Gastrocnemius medialis (tissue), 4 donors: ENCODE measurements around the gene RPS29. TPM values are rescaled to one million over a fixed set of nuclear protein-coding genes. Genes with fewer than 3 reads are reported as not detected.

Experiments
- ATAC-seq, 2 donors: fragments of 150-250 bp; one replicate each; pipeline ENCODE4 v1.9.1; 2016
- DNase-seq, 2 donors: peaks; one replicate each; pipeline ENCODE4 v3.0.0-alpha.2; 2019
- H3K27ac ChIP-seq, 4 donors: fragments of 200-600 bp; sonication (generic); 1 replicate in 1 of 4; 2 replicates in 3 of 4; pipeline ENCODE4 v1.5.1; 2016 to 2018; ENCODE audit warnings: mild to moderate bottlenecking in 2 of 4, moderate library complexity in 1 of 4
- H3K27me3 ChIP-seq, 3 donors: fragments of 200-600 bp; sonication (generic) in 2 of 3; 1 replicate in 1 of 3; 2 replicates in 2 of 3; pipeline versions ENCODE4 v1.5.1 to v1.6.0; 2016 to 2019; ENCODE audit warnings: mild to moderate bottlenecking in 1 of 3, moderate library complexity in 1 of 3
- H3K36me3 ChIP-seq, 2 donors: fragments of 200-600 bp; sonication (generic) in 1 of 2; one replicate each; pipeline ENCODE4 v1.5.1; 2017 to 2018
- H3K4me1 ChIP-seq, 2 donors: fragments of 200-600 bp; sonication (generic) in 1 of 2; one replicate each; pipeline ENCODE4 v1.5.1; 2016 to 2017; ENCODE audit warnings: mild to moderate bottlenecking in 2 of 2
- H3K4me3 ChIP-seq, 4 donors: fragments of 200-600 bp; sonication (generic) in 3 of 4; 1 replicate in 1 of 4; 2 replicates in 3 of 4; pipeline ENCODE4 v1.5.1; 2016 to 2019; ENCODE audit warnings: mild to moderate bottlenecking in 2 of 4
- H3K9me3 ChIP-seq, 3 donors: fragments of 200-600 bp; sonication (generic) in 2 of 3; 1 replicate in 1 of 3; 2 replicates in 2 of 3; pipeline ENCODE4 v1.5.1; 2016 to 2019
- POLR2A ChIP-seq, 2 donors: fragments of 450-650 bp; IDR thresholded peaks; one replicate each; pipeline ENCODE4 v1.6.1; 2017; ENCODE audit warnings: antibody characterized with exemption in 2 of 2, mild to moderate bottlenecking in 2 of 2, moderate library complexity in 2 of 2
- in situ Hi-C, 4 donors: fragments of 200-750 bp; cut with MboI; loops; one replicate each; pipeline versions ENCODE4 v1.15.0 to v1.8.0; 2017; ENCODE audit warnings: low sequenced_read_pairs in 4 of 4
- intact Hi-C: fragments of 100-400 bp; cut with DNase I; formaldehyde crosslinking; loops from one replicate; pipeline ENCODE4 v1.15.1; 2023; ENCODE audit warnings: low total_unique reads
- total RNA-seq, 4 donors: library from RNA; depleted of rRNA; stranded (reverse); fragments of >200 nt; gene quantifications; one replicate each; pipeline versions ENCODE4 v1.1.0 to v1.2.3, GENCODE V29; 2016
- TF ChIP-seq, protein P1 (sequence below), 5 experiments: fragments of 450-650 bp in 3 of 5; fragments of 200-600 bp in 2 of 5; sonication (generic) in 2 of 5; IDR thresholded peaks in 4 of 5; conservative IDR thresholded peaks in 1 of 5; 1 replicate in 4 of 5; 2 replicates in 1 of 5; pipeline ENCODE4 v1.5.1; 2016 to 2019; ENCODE audit warnings: antibody characterized with exemption in 5 of 5, mild to moderate bottlenecking in 3 of 5, moderate library complexity in 3 of 5

RPS29 gene
- total RNA-seq, 4 donors from 2014 or later: 6,799 to 10,395 (median 8,793) TPM

DNA sequence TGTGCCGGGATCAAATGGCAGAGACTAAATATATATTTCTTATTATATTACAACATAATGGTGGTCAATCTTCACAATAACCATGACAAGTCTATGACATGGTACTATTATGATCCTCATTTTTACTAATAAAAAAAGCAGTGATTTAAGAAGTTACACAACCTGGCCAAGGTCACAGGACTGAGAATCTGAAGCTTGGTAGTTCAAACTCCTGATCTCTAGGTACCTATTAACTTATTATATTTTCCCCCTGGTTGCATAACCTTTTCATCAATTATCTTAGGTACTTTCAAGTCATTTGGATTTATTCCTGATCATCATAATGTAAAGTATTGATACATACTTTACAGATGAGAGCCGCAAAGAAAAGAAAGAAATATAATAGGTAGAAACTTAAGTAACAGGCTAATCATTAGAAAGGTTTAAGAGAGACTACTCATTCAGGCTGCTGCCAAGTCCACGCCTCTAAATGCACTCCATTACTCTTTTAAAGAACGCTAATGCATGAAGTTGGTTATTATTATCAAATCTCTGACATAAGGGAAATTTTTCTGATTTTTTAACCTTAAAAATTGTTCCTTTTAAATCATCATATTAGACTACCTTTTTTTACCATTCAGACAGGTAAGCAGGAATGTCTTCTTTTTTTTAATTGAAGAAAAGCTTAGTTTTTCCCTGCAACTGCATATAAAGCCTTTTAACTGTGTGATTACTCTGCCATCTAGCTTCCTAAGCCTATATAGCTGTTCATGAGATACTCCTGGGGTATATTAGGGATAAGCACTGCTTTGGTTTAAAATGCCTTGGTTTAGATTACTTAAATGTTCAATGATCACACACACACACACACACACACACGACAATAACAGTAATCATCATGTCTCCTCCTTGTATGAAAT lies 35.6 kb downstream of the RPS29 start:
- Histone ChIP-seq H3K27me3 (no peaks in the 10 kb centered on the region), H3K4me1 (no peaks in the 10 kb centered on the region), H3K36me3 (no peaks in the 10 kb centered on the region), H3K27ac (no peak overlapping the region), H3K4me3 (no peak overlapping the region), H3K9me3 (no peaks in the 10 kb centered on the region)
- in situ Hi-C loops: no loop called here
- no peak for TF ChIP-seq POLR2A (IDR thresholded peaks at IDR 0.05)
- TF ChIP-seq, protein P1, sequence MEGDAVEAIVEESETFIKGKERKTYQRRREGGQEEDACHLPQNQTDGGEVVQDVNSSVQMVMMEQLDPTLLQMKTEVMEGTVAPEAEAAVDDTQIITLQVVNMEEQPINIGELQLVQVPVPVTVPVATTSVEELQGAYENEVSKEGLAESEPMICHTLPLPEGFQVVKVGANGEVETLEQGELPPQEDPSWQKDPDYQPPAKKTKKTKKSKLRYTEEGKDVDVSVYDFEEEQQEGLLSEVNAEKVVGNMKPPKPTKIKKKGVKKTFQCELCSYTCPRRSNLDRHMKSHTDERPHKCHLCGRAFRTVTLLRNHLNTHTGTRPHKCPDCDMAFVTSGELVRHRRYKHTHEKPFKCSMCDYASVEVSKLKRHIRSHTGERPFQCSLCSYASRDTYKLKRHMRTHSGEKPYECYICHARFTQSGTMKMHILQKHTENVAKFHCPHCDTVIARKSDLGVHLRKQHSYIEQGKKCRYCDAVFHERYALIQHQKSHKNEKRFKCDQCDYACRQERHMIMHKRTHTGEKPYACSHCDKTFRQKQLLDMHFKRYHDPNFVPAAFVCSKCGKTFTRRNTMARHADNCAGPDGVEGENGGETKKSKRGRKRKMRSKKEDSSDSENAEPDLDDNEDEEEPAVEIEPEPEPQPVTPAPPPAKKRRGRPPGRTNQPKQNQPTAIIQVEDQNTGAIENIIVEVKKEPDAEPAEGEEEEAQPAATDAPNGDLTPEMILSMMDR (IDR thresholded peaks at IDR 0.05 in 4 of 5, conservative IDR thresholded peaks at IDR 0.05 in 1 of 5): no peak
- DNase-seq: no peak
- intact Hi-C loops: no loop called here
- ATAC-seq: no peak

DNA sequence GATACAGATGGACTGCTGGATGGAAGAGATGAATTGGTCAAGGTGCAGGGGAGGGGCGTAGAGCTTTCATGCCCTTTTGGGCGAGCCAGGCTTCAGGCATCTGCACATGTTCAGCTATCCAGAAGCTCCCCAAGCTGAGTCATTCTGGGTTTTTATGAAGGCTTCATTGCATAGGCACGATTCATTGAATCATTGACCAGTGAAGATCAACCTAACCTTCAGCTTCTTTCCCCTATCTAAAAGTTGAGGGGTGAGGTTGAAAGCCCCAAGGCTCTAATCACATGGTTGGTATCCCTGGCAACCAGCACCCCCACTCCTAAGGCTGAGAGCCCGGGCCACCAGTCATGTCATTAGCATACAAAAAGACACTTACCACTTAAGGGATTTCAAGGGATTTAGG lies 36.3 kb downstream of the RPS29 start:
- Histone ChIP-seq H3K9me3 (no peaks in the 10 kb centered on the region), H3K4me1 (no peaks in the 10 kb centered on the region), H3K4me3 (no peak overlapping the region), H3K36me3 (no peaks in the 10 kb centered on the region), H3K27ac (no peak overlapping the region), H3K27me3 (no peaks in the 10 kb centered on the region)
- intact Hi-C loops: no loop called here
- in situ Hi-C loops: no loop called here
- ATAC-seq (no peak), DNase-seq (no peak)
- TF ChIP-seq, protein P1 (IDR thresholded peaks at IDR 0.05 in 4 of 5, conservative IDR thresholded peaks at IDR 0.05 in 1 of 5): no peak
- no peak for TF ChIP-seq POLR2A (IDR thresholded peaks at IDR 0.05)

DNA sequence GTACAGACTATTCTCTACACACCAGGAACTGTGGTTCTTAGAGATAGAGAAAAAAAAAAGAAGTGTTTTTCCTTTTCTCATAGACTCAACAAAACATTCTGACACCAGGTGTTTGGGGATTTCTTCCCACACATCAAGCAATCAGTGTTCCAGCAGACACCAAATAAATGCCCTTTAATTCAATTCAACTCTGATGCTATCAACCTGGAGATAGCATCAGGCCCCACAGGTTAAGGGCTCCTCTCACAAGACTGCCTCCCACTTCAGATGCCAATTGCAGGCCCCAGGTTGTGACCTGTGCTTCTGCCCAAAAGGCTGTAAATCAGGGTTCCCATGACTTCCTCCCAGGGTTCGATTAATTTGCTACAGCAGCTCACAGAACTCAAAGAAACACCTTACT lies 36.7 kb downstream of the RPS29 start:
- Histone ChIP-seq H3K27ac (no peak overlapping the region), H3K36me3 (no peaks in the 10 kb centered on the region), H3K9me3 (no peaks in the 10 kb centered on the region), H3K27me3 (no peaks in the 10 kb centered on the region), H3K4me3 (no peak overlapping the region), H3K4me1 (no peaks in the 10 kb centered on the region)
- ATAC-seq (no peak), DNase-seq (no peak)
- intact Hi-C loops: no loop called here
- in situ Hi-C loops: no loop called here
- TF ChIP-seq, protein P1 (IDR thresholded peaks at IDR 0.05 in 4 of 5, conservative IDR thresholded peaks at IDR 0.05 in 1 of 5): no peak
- no peak for TF ChIP-seq POLR2A (IDR thresholded peaks at IDR 0.05)

DNA sequence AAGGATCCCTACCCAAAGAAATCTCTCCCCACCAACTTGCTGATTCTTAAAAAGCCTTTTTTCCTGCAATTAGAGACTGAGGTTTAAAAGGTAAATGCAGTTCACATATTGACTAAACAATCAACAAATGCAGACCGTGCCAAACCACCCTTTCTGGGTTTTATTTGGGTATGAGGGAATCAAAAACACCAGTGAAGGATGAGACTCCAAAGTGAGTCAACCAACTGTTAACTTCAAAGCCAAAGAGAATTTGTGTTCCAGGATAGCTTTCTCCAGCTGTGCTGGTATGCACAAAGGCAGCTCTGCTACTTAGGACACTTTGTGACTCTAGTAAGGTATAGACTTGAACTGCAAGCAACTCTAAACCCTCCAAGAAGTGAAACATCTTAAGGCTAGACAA lies 39.4 kb downstream of the RPS29 start:
- Histone ChIP-seq H3K27ac (no peak overlapping the region), H3K4me3 (no peak overlapping the region), H3K27me3 (no peaks in the 10 kb centered on the region), H3K9me3 (no peaks in the 10 kb centered on the region), H3K36me3 (no peaks in the 10 kb centered on the region), H3K4me1 (no peaks in the 10 kb centered on the region)
- intact Hi-C loops (no loop called here), in situ Hi-C loops (no loop called here)
- DNase-seq (no peak), ATAC-seq (no peak)
- TF ChIP-seq POLR2A (IDR thresholded peaks at IDR 0.05): no peak
- TF ChIP-seq, protein P1 (IDR thresholded peaks at IDR 0.05 in 4 of 5, conservative IDR thresholded peaks at IDR 0.05 in 1 of 5): no peak
